ENCODE measurements around the gene TMEM18. TPM values are rescaled to one million over a fixed set of nuclear protein-coding genes. Genes with fewer than 3 reads are reported as not detected.

The TMEM18 gene
- polyA plus RNA-seq, 1 donor from 2014 or later: 58.6 TPM

DNA sequence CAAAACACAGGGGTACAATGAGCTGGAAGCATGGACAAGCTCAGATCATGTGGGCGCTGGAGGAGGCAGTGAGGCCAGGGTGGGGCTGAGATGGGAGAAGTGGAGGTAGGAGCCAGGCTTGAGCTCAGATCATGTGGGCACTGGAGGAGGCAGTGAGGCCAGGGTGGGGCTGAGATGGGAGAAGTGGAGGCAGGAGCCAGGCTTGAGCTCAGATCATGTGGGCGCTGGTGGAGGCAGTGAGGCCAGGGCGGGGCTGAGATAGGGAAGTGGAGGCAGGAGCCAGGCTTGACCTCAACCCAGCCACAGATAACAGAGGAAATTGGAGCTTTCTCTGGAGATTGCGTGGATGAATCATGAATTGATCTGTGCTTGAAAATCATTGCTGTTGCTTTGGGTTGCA, 48.3 kb upstream of the TMEM18 start:
- Histone ChIP-seq H3K9ac (ENCODE audit: low read length) (no peak overlapping the region), H4K20me1 (ENCODE audit: insufficient read depth) (no peaks in the 10 kb centered on the region), H2AFZ (ENCODE audit: low read depth, low read length) (no peak overlapping the region), H3F3A (ENCODE audit: insufficient read depth, low read length, poor library complexity, severe bottlenecking) (no peaks in the 10 kb centered on the region), H3K79me2 (replicated peaks; ENCODE audit: insufficient read depth, low read length) (no peaks in the 10 kb centered on the region), H3K9me3 (ENCODE audit: low read length) (no peaks in the 10 kb centered on the region), H3K27ac (ENCODE audit: low read length) (no peak overlapping the region), H3K4me2 (ENCODE audit: low read length) (no peak overlapping the region), H3K9me2 (ENCODE audit: insufficient read depth, low read length) (no peaks in the 10 kb centered on the region), H3K4me3 (ENCODE audit: low read length) (no peak overlapping the region), H3K27me3 (ENCODE audit: insufficient read depth, low read depth, low read length) (no peaks in the 10 kb centered on the region), H3K36me3 (ENCODE audit: insufficient read depth, low read length) (no peaks in the 10 kb centered on the region)
- TF ChIP-seq MXI1 (conservative IDR thresholded peaks at IDR 0.05; ENCODE audit: poor library complexity, severe bottlenecking) (no peak), TAF1 (IDR thresholded peaks at IDR 0.05; ENCODE audit: low read depth) (no peak), CTCF (IDR thresholded peaks at IDR 0.05; ENCODE audit: poor library complexity, severe bottlenecking) (no peak), EP300 (conservative IDR thresholded peaks at IDR 0.05; ENCODE audit: poor library complexity, severe bottlenecking) (no peak), EZH2 (IDR thresholded peaks at IDR 0.05; ENCODE audit: borderline replicate concordance, insufficient read depth, low read length, poor library complexity, severe bottlenecking) (no peak), SMC3 (conservative IDR thresholded peaks at IDR 0.05; ENCODE audit: poor library complexity) (no peak)
- TF ChIP-seq, protein P1, sequence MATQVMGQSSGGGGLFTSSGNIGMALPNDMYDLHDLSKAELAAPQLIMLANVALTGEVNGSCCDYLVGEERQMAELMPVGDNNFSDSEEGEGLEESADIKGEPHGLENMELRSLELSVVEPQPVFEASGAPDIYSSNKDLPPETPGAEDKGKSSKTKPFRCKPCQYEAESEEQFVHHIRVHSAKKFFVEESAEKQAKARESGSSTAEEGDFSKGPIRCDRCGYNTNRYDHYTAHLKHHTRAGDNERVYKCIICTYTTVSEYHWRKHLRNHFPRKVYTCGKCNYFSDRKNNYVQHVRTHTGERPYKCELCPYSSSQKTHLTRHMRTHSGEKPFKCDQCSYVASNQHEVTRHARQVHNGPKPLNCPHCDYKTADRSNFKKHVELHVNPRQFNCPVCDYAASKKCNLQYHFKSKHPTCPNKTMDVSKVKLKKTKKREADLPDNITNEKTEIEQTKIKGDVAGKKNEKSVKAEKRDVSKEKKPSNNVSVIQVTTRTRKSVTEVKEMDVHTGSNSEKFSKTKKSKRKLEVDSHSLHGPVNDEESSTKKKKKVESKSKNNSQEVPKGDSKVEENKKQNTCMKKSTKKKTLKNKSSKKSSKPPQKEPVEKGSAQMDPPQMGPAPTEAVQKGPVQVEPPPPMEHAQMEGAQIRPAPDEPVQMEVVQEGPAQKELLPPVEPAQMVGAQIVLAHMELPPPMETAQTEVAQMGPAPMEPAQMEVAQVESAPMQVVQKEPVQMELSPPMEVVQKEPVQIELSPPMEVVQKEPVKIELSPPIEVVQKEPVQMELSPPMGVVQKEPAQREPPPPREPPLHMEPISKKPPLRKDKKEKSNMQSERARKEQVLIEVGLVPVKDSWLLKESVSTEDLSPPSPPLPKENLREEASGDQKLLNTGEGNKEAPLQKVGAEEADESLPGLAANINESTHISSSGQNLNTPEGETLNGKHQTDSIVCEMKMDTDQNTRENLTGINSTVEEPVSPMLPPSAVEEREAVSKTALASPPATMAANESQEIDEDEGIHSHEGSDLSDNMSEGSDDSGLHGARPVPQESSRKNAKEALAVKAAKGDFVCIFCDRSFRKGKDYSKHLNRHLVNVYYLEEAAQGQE (IDR thresholded peaks at IDR 0.05; ENCODE audit: borderline replicate concordance): no peak

- Histone ChIP-seq H3K27me3 (ENCODE audit: insufficient read depth, low read depth, low read length) (no peaks in the 10 kb centered on the region), H3K4me3 (ENCODE audit: low read length) (no peak overlapping the region), H3K9ac (ENCODE audit: low read length) (no peak overlapping the region), H3K4me2 (ENCODE audit: low read length) (no peak overlapping the region), H3F3A (ENCODE audit: insufficient read depth, low read length, poor library complexity, severe bottlenecking) (no peaks in the 10 kb centered on the region), H3K79me2 (replicated peaks; ENCODE audit: insufficient read depth, low read length) (no peaks in the 10 kb centered on the region), H4K20me1 (ENCODE audit: insufficient read depth) (no peaks in the 10 kb centered on the region), H2AFZ (ENCODE audit: low read depth, low read length) (no peak overlapping the region), H3K27ac (ENCODE audit: low read length) (no peak overlapping the region), H3K36me3 (ENCODE audit: insufficient read depth, low read length) (no peaks in the 10 kb centered on the region), H3K9me3 (ENCODE audit: low read length) (no peaks in the 10 kb centered on the region), H3K9me2 (ENCODE audit: insufficient read depth, low read length) (no peaks in the 10 kb centered on the region)
- TF ChIP-seq TAF1 (IDR thresholded peaks at IDR 0.05; ENCODE audit: low read depth): no peak
- no peak for TF ChIP-seq POLR2AphosphoS5 (IDR thresholded peaks at IDR 0.05)
- TF ChIP-seq EZH2 (IDR thresholded peaks at IDR 0.05; ENCODE audit: borderline replicate concordance, insufficient read depth, low read length, poor library complexity, severe bottlenecking): no peak
- no peak for TF ChIP-seq SMC3 (conservative IDR thresholded peaks at IDR 0.05; ENCODE audit: poor library complexity)
- TF ChIP-seq EP300 (conservative IDR thresholded peaks at IDR 0.05; ENCODE audit: poor library complexity, severe bottlenecking): no peak
- TF ChIP-seq RAD21 (conservative IDR thresholded peaks at IDR 0.05): no peak
- TF ChIP-seq CTCF (IDR thresholded peaks at IDR 0.05; ENCODE audit: poor library complexity, severe bottlenecking): no peak
- TF ChIP-seq MXI1 (conservative IDR thresholded peaks at IDR 0.05; ENCODE audit: poor library complexity, severe bottlenecking): no peak
- TF ChIP-seq, protein P1 (IDR thresholded peaks at IDR 0.05; ENCODE audit: borderline replicate concordance): no peak
Observed at GRCh38 chr2:723761-724160, 46.6 kb upstream of the TMEM18 start.

Measured in neural cell (in vitro differentiated cells).